Measurements from ENCODE around the gene POLA1. TPM values are rescaled to one million over a fixed set of nuclear protein-coding genes. Genes with fewer than 3 reads are reported as not detected.

The POLA1 gene
- total and polyA plus RNA-seq, 2 donors from 2014 or later, result 2.2 to 9.7 TPM

- no peaks in the 10 kb centered on the region for H3K36me3 ChIP-seq (ENCODE audit: control insufficient read depth in 2 of 3, insufficient read depth in 3 of 3, low read length in 3 of 3)
- intact Hi-C loops (cut with DNase I), result no loop called here
Observed at GRCh38 chrX:24927372-24927771, 233.7 kb downstream of the POLA1 start.

DNA sequence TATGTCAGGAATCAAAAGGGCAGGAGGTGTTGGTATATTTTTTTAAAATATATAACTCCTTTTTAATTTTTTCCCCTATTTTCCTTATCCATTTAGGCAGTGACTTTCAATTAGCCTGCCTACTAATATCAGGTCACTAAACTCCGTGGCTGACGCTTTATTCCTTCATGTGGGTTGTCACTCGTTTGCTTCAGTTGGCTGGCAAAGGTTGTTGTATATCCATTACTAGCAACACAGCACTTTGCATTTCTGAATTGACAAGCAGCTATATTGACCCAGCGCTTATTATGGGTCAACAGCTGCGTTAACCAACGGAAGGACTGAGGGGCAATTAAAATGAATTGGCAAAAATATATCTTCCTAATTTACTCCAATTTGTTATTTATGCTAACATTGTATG lies 234.4 kb downstream of the POLA1 start:
- no peaks in the 10 kb centered on the region for H3K9me3 ChIP-seq (ENCODE audit: control insufficient read depth in 2 of 3, insufficient read depth in 1 of 3, low read length in 3 of 3)
- DNase-seq, result no peak

More at GRCh38 chrX:24927372-24927771, 233.7 kb downstream of the POLA1 start:
- Histone ChIP-seq H3K4me1 (ENCODE audit: control insufficient read depth in 2 of 3, insufficient read depth in 2 of 3, low read depth in 1 of 3, low read length in 3 of 3) (no peaks in the 10 kb centered on the region), H3K27me3 (ENCODE audit: control insufficient read depth, insufficient read depth, low read length) (no peaks in the 10 kb centered on the region), H3K9me3 (ENCODE audit: control insufficient read depth in 2 of 3, insufficient read depth in 1 of 3, low read length in 3 of 3) (no peaks in the 10 kb centered on the region), H3K4me3 (ENCODE audit: low read length in 3 of 3) (no peak overlapping the region), H3K27ac (ENCODE audit: low read depth in 2 of 2, low read length in 2 of 2) (no peak overlapping the region), H3K9ac (ENCODE audit: low read length in 3 of 3) (no peak overlapping the region)
- FAIRE-seq, result no peak
- DNase-seq, result no peak
- TF ChIP-seq, protein P1, sequence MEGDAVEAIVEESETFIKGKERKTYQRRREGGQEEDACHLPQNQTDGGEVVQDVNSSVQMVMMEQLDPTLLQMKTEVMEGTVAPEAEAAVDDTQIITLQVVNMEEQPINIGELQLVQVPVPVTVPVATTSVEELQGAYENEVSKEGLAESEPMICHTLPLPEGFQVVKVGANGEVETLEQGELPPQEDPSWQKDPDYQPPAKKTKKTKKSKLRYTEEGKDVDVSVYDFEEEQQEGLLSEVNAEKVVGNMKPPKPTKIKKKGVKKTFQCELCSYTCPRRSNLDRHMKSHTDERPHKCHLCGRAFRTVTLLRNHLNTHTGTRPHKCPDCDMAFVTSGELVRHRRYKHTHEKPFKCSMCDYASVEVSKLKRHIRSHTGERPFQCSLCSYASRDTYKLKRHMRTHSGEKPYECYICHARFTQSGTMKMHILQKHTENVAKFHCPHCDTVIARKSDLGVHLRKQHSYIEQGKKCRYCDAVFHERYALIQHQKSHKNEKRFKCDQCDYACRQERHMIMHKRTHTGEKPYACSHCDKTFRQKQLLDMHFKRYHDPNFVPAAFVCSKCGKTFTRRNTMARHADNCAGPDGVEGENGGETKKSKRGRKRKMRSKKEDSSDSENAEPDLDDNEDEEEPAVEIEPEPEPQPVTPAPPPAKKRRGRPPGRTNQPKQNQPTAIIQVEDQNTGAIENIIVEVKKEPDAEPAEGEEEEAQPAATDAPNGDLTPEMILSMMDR (IDR thresholded peaks at IDR 0.05; ENCODE audit: borderline replicate concordance, extremely low read depth, insufficient read depth), result no peak

DNA sequence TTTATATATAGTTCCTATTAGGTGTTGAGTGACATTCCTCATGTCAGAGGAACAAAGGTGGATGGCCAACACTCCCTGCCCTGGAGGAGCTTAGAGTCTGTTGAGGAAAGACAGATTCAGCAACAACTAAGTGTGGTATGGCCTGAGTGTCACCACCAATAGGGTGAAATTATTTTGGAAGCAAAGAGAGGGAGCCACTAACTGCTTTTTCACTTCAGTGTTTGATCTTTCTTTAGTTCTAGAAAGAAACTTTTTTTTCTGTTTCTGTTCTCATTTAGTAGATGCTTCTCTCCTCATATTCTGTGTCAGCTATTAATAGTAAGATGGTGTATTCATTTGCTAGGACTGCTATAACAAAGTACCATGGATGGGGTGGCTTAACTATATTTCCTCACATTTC lies 240.6 kb downstream of the POLA1 start:
- no peak for FAIRE-seq
- intact Hi-C loops (cut with DNase I), result no loop called here
- DNase-seq, result no peak
- Histone ChIP-seq H3K27ac (ENCODE audit: low read depth in 2 of 2, low read length in 2 of 2) (no peak overlapping the region), H3K36me3 (ENCODE audit: control insufficient read depth in 2 of 3, insufficient read depth in 3 of 3, low read length in 3 of 3) (no peaks in the 10 kb centered on the region), H3K9ac (ENCODE audit: low read length in 3 of 3) (no peak overlapping the region), H3K4me3 (ENCODE audit: low read length in 3 of 3) (no peak overlapping the region), H3K4me1 (ENCODE audit: control insufficient read depth in 2 of 3, insufficient read depth in 2 of 3, low read depth in 1 of 3, low read length in 3 of 3) (no peaks in the 10 kb centered on the region), H3K27me3 (ENCODE audit: control insufficient read depth, insufficient read depth, low read length) (no peaks in the 10 kb centered on the region), H3K9me3 (ENCODE audit: control insufficient read depth in 2 of 3, insufficient read depth in 1 of 3, low read length in 3 of 3) (no peaks in the 10 kb centered on the region)
- TF ChIP-seq, protein P1 (IDR thresholded peaks at IDR 0.05; ENCODE audit: borderline replicate concordance, extremely low read depth, insufficient read depth), result no peak

More for the DNA sequence above, 234.4 kb downstream of the POLA1 start:
- Histone ChIP-seq H3K4me3 (ENCODE audit: low read length in 3 of 3) (no peak overlapping the region), H3K27ac (ENCODE audit: low read depth in 2 of 2, low read length in 2 of 2) (no peak overlapping the region), H3K36me3 (ENCODE audit: control insufficient read depth in 2 of 3, insufficient read depth in 3 of 3, low read length in 3 of 3) (no peaks in the 10 kb centered on the region), H3K4me1 (ENCODE audit: control insufficient read depth in 2 of 3, insufficient read depth in 2 of 3, low read depth in 1 of 3, low read length in 3 of 3) (no peaks in the 10 kb centered on the region), H3K9ac (ENCODE audit: low read length in 3 of 3) (no peak overlapping the region), H3K27me3 (ENCODE audit: control insufficient read depth, insufficient read depth, low read length) (no peaks in the 10 kb centered on the region)
- FAIRE-seq, result no peak
- intact Hi-C loops (cut with DNase I), result no loop called here
- TF ChIP-seq, protein P1 (IDR thresholded peaks at IDR 0.05; ENCODE audit: borderline replicate concordance, extremely low read depth, insufficient read depth), result no peak

- Histone ChIP-seq H3K4me1 (ENCODE audit: control insufficient read depth in 2 of 3, insufficient read depth in 2 of 3, low read depth in 1 of 3, low read length in 3 of 3) (no peaks in the 10 kb centered on the region), H3K4me3 (ENCODE audit: low read length in 3 of 3) (no peak overlapping the region), H3K36me3 (ENCODE audit: control insufficient read depth in 2 of 3, insufficient read depth in 3 of 3, low read length in 3 of 3) (no peaks in the 10 kb centered on the region), H3K27me3 (ENCODE audit: control insufficient read depth, insufficient read depth, low read length) (no peaks in the 10 kb centered on the region), H3K27ac (ENCODE audit: low read depth in 2 of 2, low read length in 2 of 2) (no peak overlapping the region), H3K9me3 (ENCODE audit: control insufficient read depth in 2 of 3, insufficient read depth in 1 of 3, low read length in 3 of 3) (no peaks in the 10 kb centered on the region), H3K9ac (ENCODE audit: low read length in 3 of 3) (no peak overlapping the region)
- no peak for DNase-seq
- FAIRE-seq, result no peak
- intact Hi-C loops (cut with DNase I), result no loop called here
- TF ChIP-seq, protein P1 (IDR thresholded peaks at IDR 0.05; ENCODE audit: borderline replicate concordance, extremely low read depth, insufficient read depth), result no peak
Observed at GRCh38 chrX:24945009-24945408, 251.3 kb downstream of the POLA1 start.

Data from kidney (tissue), 14 donors.